HG03196 (cell line): ENCODE measurements around the gene MACROH2A1.

Experiments
- ATAC-seq: cut with Tn5 transposase; IDR thresholded peaks from one replicate; pipeline ENCODE4 v1.9.1; 2021; ENCODE audit not compliant: unreplicated experiment

MACROH2A1 gene

GRCh38 chr5:135398160-135398854 lies 724 bp downstream of the MACROH2A1 start:
- no peak for ATAC-seq

- no peak for ATAC-seq
Measured at GRCh38 chr5:135397084-135397483, 1.9 kb downstream of the MACROH2A1 start.

- ATAC-seq = no peak
Measured at GRCh38 chr5:135396459-135397055, 2.5 kb downstream of the MACROH2A1 start.

- no peak for ATAC-seq
Measured at GRCh38 chr5:135395866-135396265, 3.2 kb downstream of the MACROH2A1 start.

- no peak for ATAC-seq
Measured at GRCh38 chr5:135395451-135395850, 3.6 kb downstream of the MACROH2A1 start.

GRCh38 chr5:135394095-135394494 lies 4.9 kb downstream of the MACROH2A1 start:
- no peak for ATAC-seq

- ATAC-seq = no peak
Measured at GRCh38 chr5:135393691-135394090, 5.3 kb downstream of the MACROH2A1 start.

GRCh38 chr5:135393229-135393628 lies 5.8 kb downstream of the MACROH2A1 start:
- ATAC-seq = no peak

GRCh38 chr5:135392256-135392655 lies 6.8 kb downstream of the MACROH2A1 start:
- ATAC-seq = no peak

GRCh38 chr5:135391869-135392255 lies 7.2 kb downstream of the MACROH2A1 start:
- ATAC-seq = no peak

GRCh38 chr5:135391116-135391868 lies 7.7 kb downstream of the MACROH2A1 start:
- ATAC-seq = no peak

GRCh38 chr5:135388860-135389435 lies 10.1 kb downstream of the MACROH2A1 start:
- ATAC-seq = no peak

GRCh38 chr5:135387629-135387960 lies 11.4 kb downstream of the MACROH2A1 start:
- ATAC-seq = no peak

GRCh38 chr5:135386886-135387628 lies 12.0 kb downstream of the MACROH2A1 start:
- ATAC-seq = no peak

GRCh38 chr5:135386096-135386495 lies 12.9 kb downstream of the MACROH2A1 start:
- no peak for ATAC-seq

- ATAC-seq = no peak
Measured at GRCh38 chr5:135385576-135385975, 13.5 kb downstream of the MACROH2A1 start.

- ATAC-seq = no peak
Measured at GRCh38 chr5:135384898-135385297, 14.1 kb downstream of the MACROH2A1 start.

GRCh38 chr5:135383803-135384495 lies 15.1 kb downstream of the MACROH2A1 start:
- ATAC-seq = no peak

- ATAC-seq = no peak
Measured at GRCh38 chr5:135382981-135383380, 16.1 kb downstream of the MACROH2A1 start.

- no peak for ATAC-seq
Measured at GRCh38 chr5:135382106-135382790, 16.8 kb downstream of the MACROH2A1 start.
